H1 (cell line): ENCODE data around the gene GNAQ. TPM values are rescaled to one million over a fixed set of nuclear protein-coding genes. Genes with fewer than 3 reads are reported as not detected.

Experiments
- CTCF ChIA-PET: fragments of 300-600 bp; sonication (Branson Sonifier 250); formaldehyde crosslinking; loops from one replicate; lab custom pipeline; 2021; ENCODE audit not compliant: partially characterized antibody; lab: Charles Lee
- POLR2A ChIA-PET: fragments of 300-600 bp; sonication (Branson Sonifier 250); formaldehyde crosslinking; loops from one replicate; lab custom pipeline; 2021; ENCODE audit warnings: inconsistent platforms; ENCODE audit not compliant: partially characterized antibody; lab: Charles Lee
- DNase-seq, 2 experiments: peaks; one replicate each; pipeline versions ENCODE4 v3.0.0 to v3.0.0-alpha.2; 2010 to 2022; ENCODE audit warnings: low spot score in 2 of 2, low read depth in 1 of 2, mixed read lengths in 1 of 2
- FAIRE-seq: peaks from 2 replicates; lab custom pipeline; 2011; peaks lifted over from hg19 to GRCh38; lab: Jason Lieb, UNC
- H2AFZ ChIP-seq: 2 replicates; pipeline ENCODE4 v1.8.1; 2012; ENCODE audit warnings: low read length, inconsistent platforms
- H2AK5ac ChIP-seq: 2 replicates; pipeline ENCODE4 v1.6.1; 2013; ENCODE audit warnings: low read depth, low read length
- H2BK120ac ChIP-seq: replicated peaks from 2 replicates; pipeline ENCODE3; 2013; ENCODE audit warnings: low read depth, low read length, inconsistent platforms
- H2BK12ac ChIP-seq: 2 replicates; pipeline ENCODE4 v1.6.1; 2013; ENCODE audit warnings: low read depth, low read length
- H2BK15ac ChIP-seq: 2 replicates; pipeline ENCODE4 v1.6.1; 2013; ENCODE audit warnings: low read length
- H2BK20ac ChIP-seq: 2 replicates; pipeline ENCODE4 v1.6.1; 2013; ENCODE audit warnings: low read length
- H2BK5ac ChIP-seq: 2 replicates; pipeline ENCODE4 v1.6.1; 2013; ENCODE audit warnings: low read depth, low read length
- H3K14ac ChIP-seq: 2 replicates; pipeline ENCODE4 v1.6.1; 2013; ENCODE audit warnings: inconsistent platforms; ENCODE audit not compliant: insufficient read length
- H3K18ac ChIP-seq: 2 replicates; pipeline ENCODE4 v1.6.1; 2013; ENCODE audit warnings: low read length; ENCODE audit errors: extremely low read depth
- H3K23ac ChIP-seq: 2 replicates; pipeline ENCODE4 v1.6.1; 2013; ENCODE audit warnings: inconsistent platforms; ENCODE audit not compliant: insufficient read length
- H3K23me2 ChIP-seq: 2 replicates; pipeline ENCODE4 v1.6.1; 2013; ENCODE audit warnings: low read depth, low read length
- H3K27ac ChIP-seq: 2 replicates; pipeline ENCODE4 v1.6.1; 2011; ENCODE audit warnings: low read depth, low read length, inconsistent platforms
- H3K27me3 ChIP-seq, 4 experiments: replicated peaks in 1 of 4; 1 replicate in 1 of 4; 2 replicates in 3 of 4; pipeline versions ENCODE4 v1.6.1 to v1.8.1; 2011 to 2013; ENCODE audit warnings: low read length in 3 of 4, mild to moderate bottlenecking in 3 of 4, inconsistent platforms in 2 of 4, mixed read lengths in 2 of 4, moderate library complexity in 1 of 4; ENCODE audit not compliant: control insufficient read depth in 3 of 4, insufficient read depth in 3 of 4; ENCODE audit errors: extremely low read depth in 1 of 4
- H3K36me3 ChIP-seq, 4 experiments: 2 replicates each; pipeline versions ENCODE4 v1.6.1 to v1.8.1; 2011 to 2013; ENCODE audit warnings: mild to moderate bottlenecking in 4 of 4, low read length in 3 of 4, moderate library complexity in 2 of 4, control low read depth in 1 of 4, inconsistent platforms in 1 of 4; ENCODE audit not compliant: insufficient read depth in 4 of 4, control insufficient read depth in 2 of 4
- H3K4ac ChIP-seq: replicated peaks from 2 replicates; pipeline ENCODE3; 2013; ENCODE audit warnings: low read length, low read depth, mixed read lengths, inconsistent platforms; ENCODE audit not compliant: insufficient read length
- H3K4me1 ChIP-seq, 4 experiments: replicated peaks in 1 of 4; 1 replicate in 1 of 4; 2 replicates in 3 of 4; pipeline versions ENCODE4 v1.6.1 to v1.8.1; 2011 to 2013; ENCODE audit warnings: low read length in 3 of 4, inconsistent platforms in 2 of 4, mixed read lengths in 1 of 4; ENCODE audit not compliant: insufficient read depth in 4 of 4, control insufficient read depth in 3 of 4
- H3K4me2 ChIP-seq, 2 experiments: 2 replicates each; pipeline versions ENCODE4 v1.6.1 to v1.8.1; 2011 to 2013; ENCODE audit warnings: low read depth in 2 of 2, low read length in 2 of 2, control low read depth in 1 of 2, inconsistent platforms in 1 of 2, mild to moderate bottlenecking in 1 of 2; ENCODE audit not compliant: insufficient read depth in 1 of 2
- H3K4me3 ChIP-seq, 4 experiments: fragments of 200-600, 300-600 bp in 1 of 4; sonication (generic), shearing (Covaris generic), sonication (Bioruptor Twin) in 1 of 4; 2 replicates each; pipeline versions ENCODE4 v1.5.1 to v1.8.1; 2011 to 2016; ENCODE audit warnings: low read length in 4 of 4, low read depth in 3 of 4, control low read depth in 2 of 4, inconsistent platforms in 2 of 4, mild to moderate bottlenecking in 2 of 4, mixed read lengths in 1 of 4, moderate library complexity in 1 of 4; ENCODE audit not compliant: insufficient read depth in 2 of 4; ENCODE audit errors: extremely low read depth in 1 of 4
- H3K56ac ChIP-seq: replicated peaks from 2 replicates; pipeline ENCODE3; 2013; ENCODE audit warnings: low read depth, mild to moderate bottlenecking, mixed read lengths, low read length, inconsistent platforms; ENCODE audit not compliant: insufficient read length
- H3K79me1 ChIP-seq: 2 replicates; pipeline ENCODE4 v1.6.1; 2013; ENCODE audit warnings: low read depth, low read length, control low read depth
- H3K79me2 ChIP-seq, 2 experiments: 2 replicates each; pipeline versions ENCODE4 v1.6.1 to v1.8.1; 2012 to 2013; ENCODE audit warnings: low read length in 2 of 2, mild to moderate bottlenecking in 2 of 2, inconsistent platforms in 1 of 2; ENCODE audit not compliant: insufficient read depth in 2 of 2, control insufficient read depth in 1 of 2
- H3K9ac ChIP-seq, 4 experiments: replicated peaks in 1 of 4; 1 replicate in 1 of 4; 2 replicates in 3 of 4; pipeline versions ENCODE4 v1.6.1 to v1.8.1; 2011 to 2013; ENCODE audit warnings: low read depth in 3 of 4, low read length in 3 of 4, control low read depth in 2 of 4, mild to moderate bottlenecking in 2 of 4, moderate library complexity in 2 of 4, inconsistent platforms in 1 of 4; ENCODE audit errors: extremely low read depth in 1 of 4
- H3K9me3 ChIP-seq, 2 experiments: 2 replicates each; pipeline versions ENCODE4 v1.6.1 to v1.8.1; 2012 to 2013; ENCODE audit warnings: mild to moderate bottlenecking in 2 of 2, moderate library complexity in 2 of 2, control low read depth in 1 of 2, inconsistent platforms in 1 of 2, low read depth in 1 of 2, low read length in 1 of 2, mixed read lengths in 1 of 2; ENCODE audit not compliant: insufficient read depth in 2 of 2
- H4K20me1 ChIP-seq, 2 experiments: replicated peaks in 1 of 2; 2 replicates each; pipeline versions ENCODE3 to v1.8.1; 2011 to 2013; ENCODE audit warnings: inconsistent platforms in 2 of 2, low read length in 2 of 2, mild to moderate bottlenecking in 1 of 2; ENCODE audit not compliant: insufficient read depth in 2 of 2, control insufficient read depth in 1 of 2
- H4K5ac ChIP-seq: 2 replicates; pipeline ENCODE4 v1.6.1; 2013; ENCODE audit warnings: low read length, low read depth, mixed read lengths, inconsistent platforms; ENCODE audit not compliant: insufficient read length
- H4K8ac ChIP-seq: 2 replicates; pipeline ENCODE4 v1.8.0; 2013; ENCODE audit warnings: mild to moderate bottlenecking, moderate library complexity, low read length, inconsistent platforms; ENCODE audit not compliant: insufficient read depth; ENCODE audit errors: extremely low read depth
- H4K91ac ChIP-seq: replicated peaks from 2 replicates; pipeline ENCODE3; 2013; ENCODE audit warnings: low read length, mixed read lengths, inconsistent platforms; ENCODE audit not compliant: insufficient read length
- ASH2L ChIP-seq: fragments of 200-600, 300-600 bp; sonication (generic); IDR thresholded peaks from one replicate; pipeline ENCODE4 v1.7.1; 2017; ENCODE audit warnings: low read length
- CTCF ChIP-seq, 3 experiments: IDR thresholded peaks; 1 replicate in 2 of 3; 2 replicates in 1 of 3; pipeline versions ENCODE4 v1.5.1 to v1.6.1; 2011; ENCODE audit warnings: low read length in 3 of 3, mild to moderate bottlenecking in 3 of 3, inconsistent platforms in 2 of 3, low read depth in 1 of 3, moderate library complexity in 1 of 3; ENCODE audit not compliant: insufficient read depth in 1 of 3; ENCODE audit errors: control extremely low read depth in 1 of 3
- RAD21 ChIP-seq, 2 experiments: IDR thresholded peaks in 1 of 2; conservative IDR thresholded peaks in 1 of 2; 2 replicates each; pipeline ENCODE4 v1.6.1; 2011; ENCODE audit warnings: low read depth in 2 of 2, low read length in 2 of 2, improper control_type of control experiment in 1 of 2, inconsistent platforms in 1 of 2, mild to moderate bottlenecking in 1 of 2, moderate library complexity in 1 of 2
- SIN3A ChIP-seq, 2 experiments: IDR thresholded peaks in 1 of 2; conservative IDR thresholded peaks in 1 of 2; 2 replicates each; pipeline ENCODE4 v1.6.1; 2011 to 2012; ENCODE audit warnings: low read length in 2 of 2, improper control_type of control experiment in 1 of 2, low read depth in 1 of 2, mild to moderate bottlenecking in 1 of 2
- WGBS, 2 experiments: shearing (Covaris generic) in 1 of 2; methylation state at CpG; one replicate each; pipeline versions ENCODE4 v1.1.6 to v1.1.7; 2013 to 2015; ENCODE audit warnings: low lambda C conversion rate in 2 of 2, mixed read lengths in 2 of 2, inconsistent platforms in 1 of 2, low coverage in 1 of 2, missing lambda C conversion rate in 1 of 2; ENCODE audit not compliant: insufficient replicate concordance in 2 of 2, insufficient coverage in 1 of 2, insufficient read length in 1 of 2; ENCODE audit errors: extremely low coverage in 1 of 2, missing lambda C conversion rate in 1 of 2; 5-methylcytosine and 5-hydroxymethylcytosine counted together
- polyA plus RNA-seq, 7 experiments: library from polyadenylated mRNA; depleted of rRNA in 3 of 7; stranded (reverse) in 5 of 7; unstranded in 2 of 7; fragments of >200 nt in 5 of 7; fragments of 200-250 nt in 2 of 7; gene quantifications; 1 replicate in 5 of 7; 2 replicates in 1 of 7; 4 replicates in 1 of 7; pipeline versions ENCODE4 v1.2.1 to v1.2.3, GENCODE V29; 2011 to 2013; ENCODE audit warnings: missing spikeins in 2 of 7, mixed read lengths in 2 of 7
- total RNA-seq: library from RNA; stranded (reverse); fragmentation: NEBNext Ultra II Directional; extraction: Animal tissue kit (Norgen Biotek cat#: 25700); gene quantifications from 2 replicates; pipeline ENCODE4 v1.2.1, GENCODE V29; 2021

GNAQ gene
- total and polyA plus RNA-seq, 2 of the 8 experiments (the other 6 are each of a cell fraction or from before 2014, with no cell fraction given), result 22.8 to 63.8 TPM

- CTCF ChIA-PET, result interaction anchor here (0.7 to 2.7 kb wide), 18 partner anchors 9 to 241 kb away, joined by 3 to 16 read pairs (median 5); partner anchors contain the start of gene GNA14
- Histone ChIP-seq H3K4ac (no peak overlapping the region), H3K23me2 (no peaks in the 10 kb centered on the region), H3K4me2 (no peak overlapping the region), H2BK5ac (no peak overlapping the region), H4K5ac (no peak overlapping the region), H4K91ac (no peak overlapping the region), H3K9ac (no peak overlapping the region), H2AK5ac (no peak overlapping the region), H3K27me3 (no peaks in the 10 kb centered on the region), H3K36me3 (no peaks in the 10 kb centered on the region), H3K56ac (no peak overlapping the region), H3K79me2 (no peaks in the 10 kb centered on the region), H3K18ac (no peak overlapping the region), H2BK20ac (no peak overlapping the region), H3K9me3 (no peaks in the 10 kb centered on the region), H3K27ac (no peak overlapping the region), H2BK12ac (no peak overlapping the region), H3K14ac (no peak overlapping the region), H3K4me3 (no peak overlapping the region), H3K23ac (no peak overlapping the region), H3K79me1 (no peaks in the 10 kb centered on the region), H2AFZ (no peak overlapping the region), H4K20me1 (no peaks in the 10 kb centered on the region), H2BK120ac (no peak overlapping the region), H3K4me1 (no peaks in the 10 kb centered on the region), H4K8ac (no peak overlapping the region), H2BK15ac (no peak overlapping the region)
- 87% methylated on average over 9 of the region's 10 CpGs; no CpG with 5 or more reads in 1 of the 2 experiments for WGBS, 2 experiments
- POLR2A ChIA-PET, result no interaction called here
- TF ChIP-seq CTCF (IDR thresholded peaks at IDR 0.05; ENCODE audit: control extremely low read depth in 1 of 3, insufficient read depth in 1 of 3, low read depth in 1 of 3, low read length in 3 of 3) (peak in 1 of 3 experiments; percentile 6; a peak in 1 of 4 replicates), ASH2L (no peak), RAD21 (IDR thresholded peaks at IDR 0.05 in 1 of 2, conservative IDR thresholded peaks at IDR 0.05 in 1 of 2; ENCODE audit: low read depth in 2 of 2, low read length in 2 of 2) (peak; percentile 32 to 54; a peak in 3 of 4 replicates), SIN3A (conservative IDR thresholded peaks at IDR 0.05 in 1 of 2, IDR thresholded peaks at IDR 0.05 in 1 of 2; ENCODE audit: low read depth in 1 of 2, low read length in 2 of 2) (no peak)
- FAIRE-seq (no peak), DNase-seq (peak in 1 of 2 experiments; percentile 42)
Measured at GRCh38 chr9:77673941-77674791, 357.4 kb downstream of the GNAQ start.
